Measurements from ENCODE around the gene WWP2.
A peak's percentile ranks its signal among the peaks of the same experiment; 100 is the strongest.
"Not testable (repeated sequence)": the region's sequence is repeated elsewhere in the genome, so short reads cannot be mapped to it uniquely, and the experiment has no call there.

Gene WWP2

DNA sequence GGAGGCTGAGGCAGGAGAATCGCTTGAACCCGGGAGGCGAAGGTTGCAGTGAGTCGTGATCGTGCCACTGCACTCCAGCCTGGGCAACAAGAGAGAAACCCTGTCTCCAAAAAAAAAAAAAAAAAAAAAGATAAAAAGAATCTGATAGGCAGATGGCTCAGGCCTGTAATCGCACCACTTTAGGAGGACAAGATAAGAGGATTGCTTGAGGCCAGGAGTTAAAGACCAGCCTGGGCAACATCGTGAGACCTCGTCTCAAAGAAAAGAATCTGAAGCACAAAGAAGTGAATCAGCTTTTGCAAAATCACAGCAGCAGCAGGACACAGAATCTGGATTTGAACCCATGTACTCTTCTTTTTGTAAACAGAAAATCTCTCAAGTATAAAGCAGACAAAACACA is 15.0 kb upstream of the WWP2 start:
- DNase-seq = no peak

GRCh38 chr16:69748694-69749345 is 13.3 kb upstream of the WWP2 start:
- DNase-seq = no peak

GRCh38 chr16:69754143-69754468 is 8.0 kb upstream of the WWP2 start:
- DNase-seq = no peak

DNA sequence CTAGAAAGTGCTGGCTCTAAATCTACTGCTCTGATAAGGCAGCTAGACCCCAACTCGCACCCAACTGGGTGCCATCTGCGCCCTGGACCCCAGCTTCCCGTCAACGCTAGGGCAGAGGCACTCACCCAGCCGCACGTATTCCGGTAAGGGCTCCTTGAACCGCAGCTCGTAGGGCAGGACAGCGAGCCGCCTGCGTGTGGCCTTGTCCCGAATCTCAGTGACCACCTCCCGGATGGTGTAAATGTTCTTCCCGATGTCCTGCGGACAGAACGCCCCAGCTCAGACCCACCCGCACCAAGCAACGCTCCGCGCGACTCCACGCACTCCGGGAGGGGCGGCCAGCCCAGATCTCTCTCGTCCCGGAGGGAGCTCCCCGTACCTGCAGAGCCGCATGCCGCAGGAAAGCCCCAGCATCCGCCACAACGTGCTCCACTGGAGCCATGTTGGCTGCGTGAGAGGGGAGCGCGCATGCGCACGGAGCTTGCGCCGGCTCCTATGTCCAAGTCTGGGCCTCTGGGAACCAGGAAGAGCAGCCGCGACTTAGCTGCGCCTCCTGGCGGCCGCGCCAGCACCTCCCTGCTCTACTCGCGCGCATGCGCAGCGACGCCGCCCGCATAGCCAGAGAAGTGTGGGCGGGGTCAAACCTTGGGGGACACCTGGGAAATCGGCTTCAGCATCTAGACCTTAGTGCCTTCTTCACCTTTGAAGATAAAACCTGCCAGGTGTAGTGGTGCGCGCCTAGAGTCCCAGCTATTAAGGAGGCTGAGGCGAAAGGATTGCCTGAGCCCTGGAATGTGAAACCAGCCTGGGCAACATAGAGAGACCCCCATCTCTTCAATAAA is 7.4 kb upstream of the WWP2 start, which contains the start of gene NOB1:
TSS of gene NOB1 (minus strand) at position 458 of the 842 bp plus-strand sequence. CDS start at position 442, 16 bp downstream.
- peak; percentile 97 for DNase-seq

DNA sequence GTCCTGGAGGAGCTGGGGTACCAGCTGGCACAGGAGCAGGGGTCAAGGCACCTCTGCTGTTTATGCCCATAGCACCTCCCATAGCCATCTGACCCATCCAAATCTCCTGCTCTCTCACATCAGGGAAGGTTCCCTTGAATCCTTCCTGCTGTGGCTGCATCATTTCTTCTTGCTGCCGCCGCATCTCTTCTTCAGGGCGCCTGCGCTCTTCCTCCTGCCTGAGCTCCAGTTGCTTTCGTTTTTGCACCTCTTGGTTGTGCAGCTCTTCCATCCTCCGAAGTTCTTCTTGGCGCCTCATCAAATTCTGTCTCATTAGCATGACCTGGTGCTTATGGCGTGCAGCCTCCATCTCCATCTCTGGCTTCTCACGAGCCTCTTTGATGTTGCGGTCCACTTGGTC is 5.4 kb upstream of the WWP2 start:
- DNase-seq = no peak

DNA sequence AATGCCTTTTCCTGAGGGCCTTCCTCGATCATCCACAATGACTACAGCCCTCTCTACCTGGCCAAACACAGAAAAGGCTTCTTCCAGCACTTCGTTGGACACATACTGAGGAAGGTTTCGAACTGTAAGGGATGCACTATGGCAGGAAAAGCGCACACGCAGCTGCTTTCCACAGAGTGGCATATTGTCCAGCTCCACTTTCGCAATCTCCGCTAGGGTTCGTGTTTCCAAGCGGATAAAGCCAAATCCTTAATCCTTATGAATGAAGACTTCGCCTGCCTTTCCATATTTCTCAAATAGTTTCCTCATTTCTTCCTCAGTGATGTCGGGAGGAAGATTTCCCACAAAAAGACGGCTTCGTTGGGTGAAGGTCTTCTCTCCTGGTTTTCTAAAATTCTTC is 4.8 kb upstream of the WWP2 start:
- DNase-seq = not testable (repeated sequence)

DNA sequence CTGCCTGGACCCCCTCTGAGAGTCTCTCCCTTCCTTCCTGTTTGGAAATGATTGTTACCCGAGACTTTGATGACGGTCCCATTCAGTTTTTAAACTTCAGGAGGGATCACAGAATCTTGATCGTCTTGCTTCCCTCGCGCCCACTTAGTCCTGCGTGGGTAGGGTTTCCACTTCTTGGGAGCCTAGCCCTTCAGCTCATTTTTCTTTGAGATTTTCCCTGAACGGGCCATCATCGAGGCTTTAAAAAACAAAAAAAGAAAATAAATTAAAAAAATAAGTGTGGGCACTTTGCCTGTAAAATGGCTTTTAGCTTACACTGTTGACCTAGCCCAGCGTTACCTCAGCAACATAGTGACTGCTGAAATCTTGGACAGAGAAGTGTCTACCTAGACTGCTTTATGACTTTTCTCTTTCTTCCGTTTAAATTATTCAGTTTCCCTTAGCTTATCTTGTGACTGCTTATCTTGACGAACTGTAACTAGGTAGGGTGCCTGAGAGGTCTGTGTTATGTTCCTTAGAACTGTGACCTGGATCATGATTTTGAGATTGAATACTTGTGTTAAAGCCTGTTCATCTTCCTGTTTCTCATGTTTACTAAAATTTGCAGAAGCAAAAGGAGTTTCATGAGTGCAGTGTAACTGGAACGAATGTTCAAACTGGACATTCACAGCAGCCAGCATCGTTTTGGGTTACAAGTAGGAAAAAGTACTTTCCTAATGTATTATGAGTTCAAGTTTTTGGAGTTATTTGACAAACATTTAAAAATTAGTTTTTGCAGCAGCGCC is 874 bp downstream of the WWP2 start:
- DNase-seq = no peak

- no peak for DNase-seq
These were observed 1.4 kb downstream of the WWP2 start for GRCh38 chr16:69763599-69763942.

- no peak for DNase-seq
These were observed 5.5 kb downstream of the WWP2 start for GRCh38 chr16:69767459-69768229.

- no peak for DNase-seq
These were observed 6.5 kb downstream of the WWP2 start for GRCh38 chr16:69768666-69769065.

GRCh38 chr16:69769404-69769803 is 7.3 kb downstream of the WWP2 start:
- no peak for DNase-seq

GRCh38 chr16:69771651-69771967 is 9.5 kb downstream of the WWP2 start:
- DNase-seq = no peak

DNA sequence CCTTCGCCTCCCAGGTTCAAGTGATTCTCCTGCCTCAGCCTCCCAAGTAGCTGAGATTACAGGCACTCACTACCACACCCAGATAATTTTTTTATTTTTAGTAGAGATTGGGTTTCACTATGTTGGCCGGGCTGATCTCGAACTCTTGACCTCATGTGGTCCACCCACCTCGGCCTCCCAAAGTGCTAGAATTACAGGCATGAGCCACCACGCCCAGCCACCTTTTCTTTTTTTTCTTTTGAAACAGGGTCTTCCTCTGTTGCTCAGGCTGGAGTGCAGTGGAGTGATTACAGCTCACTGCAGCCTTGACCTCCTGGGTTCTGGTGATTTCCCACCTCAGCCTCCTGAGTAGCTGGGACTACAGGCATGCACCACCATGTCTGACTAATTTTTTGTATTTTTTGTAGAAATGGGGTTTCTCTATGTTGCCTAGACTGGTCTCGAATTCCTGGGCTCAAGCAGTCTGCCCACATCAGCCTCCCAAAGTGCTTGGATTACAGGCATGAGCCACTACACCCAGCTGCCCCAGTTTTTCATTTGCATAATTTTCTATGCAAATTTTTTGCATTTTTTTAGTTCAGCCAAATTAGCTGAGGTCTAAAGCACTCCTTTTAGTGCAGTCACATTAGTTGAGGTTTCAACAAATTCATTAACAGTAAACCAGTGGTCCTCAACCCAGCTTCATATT is 11.3 kb downstream of the WWP2 start:
- no peak for DNase-seq

DNA sequence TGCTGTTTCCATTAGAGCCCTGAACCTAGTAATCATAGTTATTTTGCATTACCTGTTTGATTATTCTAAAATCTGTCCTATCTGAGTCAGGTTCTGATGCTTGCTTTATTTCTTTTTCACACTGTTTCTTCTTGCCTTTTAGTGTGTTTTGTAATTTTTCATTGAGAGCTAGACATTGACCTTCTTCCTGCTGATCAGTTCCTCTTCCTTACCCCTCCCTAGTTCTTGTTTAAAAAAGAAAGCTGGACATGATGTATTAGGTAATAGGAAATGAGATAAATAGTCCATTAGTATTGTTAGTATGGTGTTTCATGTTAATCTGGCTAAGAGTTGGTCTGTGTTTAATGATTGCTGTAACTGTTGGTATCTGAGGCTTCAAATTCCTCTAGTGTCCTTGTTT is 13.4 kb downstream of the WWP2 start:
- DNase-seq = no peak

GRCh38 chr16:69779724-69780123 is 17.6 kb downstream of the WWP2 start:
- no peak for DNase-seq

DNA sequence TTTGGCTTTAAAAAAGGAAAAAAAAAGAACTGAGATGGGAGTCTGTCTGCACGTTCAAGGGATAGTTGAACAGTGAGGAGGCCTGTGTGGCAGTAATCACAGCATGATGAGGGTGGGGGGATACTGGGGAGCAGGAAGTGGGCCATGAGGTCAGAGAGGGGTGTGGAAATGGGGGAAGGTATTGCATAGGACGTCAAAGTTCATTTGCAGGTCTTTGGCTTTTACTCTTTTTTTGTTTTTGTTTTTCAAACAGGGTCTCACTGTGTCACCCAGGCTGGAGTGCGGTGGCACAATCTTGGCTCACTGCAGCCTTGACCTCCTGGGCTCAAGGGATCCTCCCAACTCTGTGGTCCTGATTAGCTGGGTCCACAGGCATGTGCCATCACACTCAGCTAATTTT is 19.0 kb downstream of the WWP2 start:
- DNase-seq = no peak

GRCh38 chr16:69784586-69784985 is 22.5 kb downstream of the WWP2 start:
- DNase-seq = no peak

DNA sequence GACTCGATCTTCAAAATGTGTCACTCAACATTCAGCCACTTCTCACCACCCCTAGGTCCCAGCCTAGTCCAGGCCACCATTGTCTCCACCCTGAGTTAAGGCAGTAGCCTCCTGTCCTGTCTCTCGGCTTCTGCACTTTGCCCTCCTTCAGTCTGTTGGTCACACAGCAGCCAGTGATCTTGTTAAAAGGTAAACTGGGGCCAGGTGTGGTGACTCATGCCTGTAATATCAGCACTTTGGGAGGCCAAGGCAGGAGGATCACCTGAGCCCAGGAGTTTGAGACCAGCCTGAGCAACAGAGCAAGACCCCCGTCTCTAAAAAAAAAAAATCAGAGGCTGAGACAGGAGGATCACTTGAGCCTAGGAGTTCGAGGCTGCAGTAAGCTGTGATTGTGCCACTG is 25.8 kb downstream of the WWP2 start:
- DNase-seq = no peak

- not testable (repeated sequence) for DNase-seq
These were observed 29.3 kb downstream of the WWP2 start for GRCh38 chr16:69791391-69791847.

DNA sequence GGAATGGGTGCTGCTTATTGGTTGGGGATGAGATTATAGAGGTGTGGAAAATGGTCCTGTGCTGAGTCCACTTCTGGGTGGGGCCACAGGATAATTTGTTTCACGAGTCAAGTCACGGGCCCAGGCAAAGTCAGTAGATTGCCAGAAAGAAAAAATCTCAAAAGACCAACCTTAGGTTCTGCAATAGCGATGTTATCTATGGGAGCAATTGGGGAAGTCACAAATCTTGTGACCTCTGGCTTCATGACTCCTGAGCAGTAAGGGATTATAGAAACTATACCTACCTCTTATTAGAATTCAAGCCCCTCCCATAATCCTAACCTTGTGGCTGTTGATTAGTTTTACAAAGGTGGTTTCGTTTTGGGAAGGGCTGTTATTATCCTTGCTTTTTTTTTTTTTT is 31.4 kb downstream of the WWP2 start:
- no peak for DNase-seq

- DNase-seq = no peak
These were observed 32.4 kb downstream of the WWP2 start for GRCh38 chr16:69794486-69794885.

All from left hindlimb (tissue), 1 donor.